ENCODE measurements around the gene SH3BGRL3.

GRCh38 chr1:26307363-26307781 is 27.5 kb downstream of the SH3BGRL3 start:
- no peak for TF ChIP-seq CTCF (IDR thresholded peaks at IDR 0.05)
- TF ChIP-seq POLR2A (IDR thresholded peaks at IDR 0.05): no peak

Data from body of pancreas (tissue), 4 donors.